Nucleus accumbens (tissue), 56 donors: ENCODE results near the gene NPTX2.
"Not testable (repeated sequence)": the region's sequence is repeated elsewhere in the genome, so short reads cannot be mapped to it uniquely, and the experiment has no call there.

Experiments
- DNase-seq, 56 donors: peaks; one replicate each; lab custom pipeline; 2025; lab: John Stamatoyannopoulos, UW

NPTX2 gene

GRCh38 chr7:98617051-98617959 is at the start of gene NPTX2:
NPTX2 (plus strand) TSS chr7:98617285; CDS start chr7:98617462, 177 bp downstream.
- peak in 49 of 56 donors; percentile 16 to 80 (median 51) for DNase-seq

- DNase-seq, result no peak
These were observed 49.1 kb upstream of the NPTX2 start for GRCh38 chr7:98567991-98568390.

GRCh38 chr7:98568891-98569290 is 48.2 kb upstream of the NPTX2 start:
- peak in 16 of 56 donors; percentile 1 to 48 (median 14) for DNase-seq

- DNase-seq, result peak in 53 of 56 donors; percentile 21 to 91 (median 64)
These were observed 47.3 kb upstream of the NPTX2 start for GRCh38 chr7:98569691-98570337.

- DNase-seq, result no peak
These were observed 46.1 kb upstream of the NPTX2 start for GRCh38 chr7:98571006-98571405.

GRCh38 chr7:98571986-98572385 is 45.1 kb upstream of the NPTX2 start:
- peak in 1 of 56 donors; percentile 16 for DNase-seq

- not testable (repeated sequence) for DNase-seq
These were observed 44.4 kb upstream of the NPTX2 start for GRCh38 chr7:98572716-98573115.

- no peak for DNase-seq
These were observed 43.3 kb upstream of the NPTX2 start for GRCh38 chr7:98573816-98574215.

- DNase-seq, result no peak
These were observed 41.2 kb upstream of the NPTX2 start for GRCh38 chr7:98575878-98576277.

- DNase-seq, result no peak
These were observed 32.3 kb upstream of the NPTX2 start for GRCh38 chr7:98584830-98585229.

- no peak for DNase-seq
These were observed 25.2 kb upstream of the NPTX2 start for GRCh38 chr7:98591926-98592325.

GRCh38 chr7:98594348-98594747 is 22.7 kb upstream of the NPTX2 start:
- DNase-seq, result no peak

GRCh38 chr7:98594787-98595186 is 22.3 kb upstream of the NPTX2 start:
- DNase-seq, result no peak

- no peak for DNase-seq
These were observed 18.1 kb upstream of the NPTX2 start for GRCh38 chr7:98598846-98599615.

- no peak for DNase-seq
These were observed 17.2 kb upstream of the NPTX2 start for GRCh38 chr7:98599886-98600285.

- DNase-seq, result no peak
These were observed 14.2 kb upstream of the NPTX2 start for GRCh38 chr7:98602755-98603398.

- DNase-seq, result no peak
These were observed 13.7 kb upstream of the NPTX2 start for GRCh38 chr7:98603399-98603788.

GRCh38 chr7:98613601-98614425 is 3.3 kb upstream of the NPTX2 start:
- DNase-seq, result peak in 8 of 56 donors; percentile 11 to 32 (median 23)

GRCh38 chr7:98616381-98617050 is 569 bp upstream of the NPTX2 start:
- DNase-seq, result peak in 3 of 56 donors; percentile 10 to 74 (median 37)
